GM12878 (cell line): ENCODE data around the gene ERMN. TPM values are rescaled to one million over a fixed set of nuclear protein-coding genes. Genes with fewer than 3 reads are reported as not detected.
"Not testable (repeated sequence)": the region's sequence is repeated elsewhere in the genome, so short reads cannot be mapped to it uniquely, and the experiment has no call there.

Source experiments
- ATAC-seq: fragments of 200-7000 bp; cut with Tn5 transposase; 3 replicates; pipeline ENCODE4 v1.9.1; 2020; ENCODE audit warnings: mild to moderate bottlenecking, moderate library complexity
- BruUV-seq: library from RNA; stranded (reverse); fragments of 400-500 nt; replicated peaks from 2 replicates; lab custom pipeline; 2021; lab: Mats Ljungman, UMichigan
- CTCF ChIA-PET: fragments of 300-600 bp; sonication (Branson Sonifier 250); formaldehyde crosslinking; extraction: SDS; loops from one replicate; lab custom pipeline; 2021; ENCODE audit warnings: inconsistent platforms; lab: Yijun Ruan, JAX
- POLR2A ChIA-PET: fragments of 350-600 bp; formaldehyde crosslinking; extraction: SDS; loops from one replicate; lab custom pipeline; 2021; ENCODE audit warnings: inconsistent platforms; lab: Charles Lee
- RAD21 ChIA-PET: fragments of 300-600 bp; sonication (Branson Sonifier 250); formaldehyde crosslinking; loops from one replicate; lab custom pipeline; 2023; ENCODE audit warnings: antibody characterized with exemption; ENCODE audit not compliant: unreplicated experiment; lab: Charles Lee
- SMC1A ChIA-PET: fragments of 300-600 bp; sonication (Branson Sonifier 250); formaldehyde crosslinking; loops from one replicate; lab custom pipeline; 2023; ENCODE audit not compliant: unreplicated experiment, uncharacterized antibody; lab: Charles Lee
- DNase-seq: peaks from one replicate; pipeline ENCODE4 v3.0.0-alpha.2; 2011; ENCODE audit warnings: low read depth, low spot score
- FAIRE-seq: peaks from 3 replicates; lab custom pipeline; 2011; peaks lifted over from hg19 to GRCh38; lab: Jason Lieb, UNC
- H2AFZ ChIP-seq: 2 replicates; pipeline ENCODE4 v1.6.0; 2011; ENCODE audit warnings: low read depth, low read length, control low read depth; ENCODE audit not compliant: control insufficient read depth
- H3K27ac ChIP-seq: 2 replicates; pipeline ENCODE4 v1.5.1; 2011; ENCODE audit warnings: control low read depth; ENCODE audit not compliant: control insufficient read depth, insufficient read depth
- H3K27me3 ChIP-seq, 2 experiments: replicated peaks in 1 of 2; 2 replicates each; pipeline versions ENCODE4 v1.6.0 to v1.6.1; 2011; ENCODE audit warnings: low read length in 1 of 2; ENCODE audit not compliant: control insufficient read depth in 2 of 2, insufficient read depth in 2 of 2
- H3K36me3 ChIP-seq, 2 experiments: 2 replicates each; pipeline ENCODE4 v1.5.1; 2011; ENCODE audit warnings: low read length in 1 of 2; ENCODE audit not compliant: control insufficient read depth in 2 of 2, insufficient read depth in 2 of 2
- H3K4me1 ChIP-seq: 2 replicates; pipeline ENCODE4 v1.6.1; 2011; ENCODE audit warnings: mild to moderate bottlenecking, low read length, moderate library complexity, mixed read lengths; ENCODE audit not compliant: control insufficient read depth, insufficient read depth
- H3K4me2 ChIP-seq: 2 replicates; pipeline ENCODE4 v1.6.0; 2011; ENCODE audit warnings: control low read depth; ENCODE audit not compliant: control insufficient read depth, insufficient read depth
- H3K4me3 ChIP-seq: fragments of 200-600 bp; sonication (generic); 2 replicates; pipeline ENCODE4 v1.5.1; 2016
- H3K79me2 ChIP-seq: 2 replicates; pipeline ENCODE4 v1.6.0; 2011; ENCODE audit warnings: low read length; ENCODE audit not compliant: control insufficient read depth, insufficient read depth
- H3K9ac ChIP-seq: 2 replicates; pipeline ENCODE4 v1.8.0; 2011; ENCODE audit warnings: low read length, control low read depth, mixed read lengths; ENCODE audit not compliant: control insufficient read depth, insufficient read depth
- H3K9me3 ChIP-seq: replicated peaks from 3 replicates; pipeline ENCODE4 v1.5.1; 2011; ENCODE audit warnings: mild to moderate bottlenecking, low read length; ENCODE audit not compliant: control insufficient read depth, insufficient read depth
- H4K20me1 ChIP-seq: 2 replicates; pipeline ENCODE4 v1.6.0; 2011; ENCODE audit not compliant: control insufficient read depth, insufficient read depth
- ASH2L ChIP-seq: fragments of 300-600, 200-600 bp; sonication (generic); IDR thresholded peaks from 2 replicates; pipeline ENCODE4 v1.6.1; 2017; ENCODE audit warnings: low read depth, mild to moderate bottlenecking, borderline replicate concordance
- ATF7 ChIP-seq: fragments of 450-650 bp; IDR thresholded peaks from 2 replicates; pipeline ENCODE4 v1.6.1; 2016; ENCODE audit warnings: low read depth, mild to moderate bottlenecking
- CEBPB ChIP-seq, 2 experiments: fragments of 150-350 bp in 1 of 2; IDR thresholded peaks; 2 replicates each; pipeline ENCODE4 v1.6.1; 2012 to 2014; ENCODE audit warnings: low read depth in 2 of 2, low read length in 2 of 2, borderline replicate concordance in 1 of 2, inconsistent platforms in 1 of 2
- FOXM1 ChIP-seq: IDR thresholded peaks from 2 replicates; pipeline ENCODE4 v1.6.1; 2012; ENCODE audit warnings: low read depth, mild to moderate bottlenecking, inconsistent platforms, low read length, moderate library complexity
- GABPA ChIP-seq: IDR thresholded peaks from 2 replicates; pipeline ENCODE4 v1.6.1; 2014; ENCODE audit warnings: antibody characterized with exemption, low read depth, mild to moderate bottlenecking, inconsistent platforms
- RBBP5 ChIP-seq: fragments of 200-600 bp; sonication (generic); conservative IDR thresholded peaks from 2 replicates; pipeline ENCODE4 v1.6.1; 2016
- SMC3 ChIP-seq: IDR thresholded peaks from 2 replicates; pipeline ENCODE4 v1.6.1; 2011; ENCODE audit warnings: low read length, improper control_type of control experiment, borderline replicate concordance
- SP1 ChIP-seq: IDR thresholded peaks from one replicate; pipeline ENCODE4 v1.6.1; 2011; ENCODE audit warnings: low read depth, low read length
- ZSCAN29 ChIP-seq: fragments of 450-650 bp; IDR thresholded peaks from 2 replicates; pipeline ENCODE4 v1.6.1; 2017; ENCODE audit warnings: mild to moderate bottlenecking, moderate library complexity
- WGBS: methylation state at CpG from one replicate; pipeline ENCODE4 v1.1.6; 2016; ENCODE audit warnings: low lambda C conversion rate; ENCODE audit not compliant: insufficient replicate concordance, insufficient coverage; ENCODE audit errors: missing lambda C conversion rate; 5-methylcytosine and 5-hydroxymethylcytosine counted together
- in situ Hi-C: fragments of 300-500 bp; cut with MboI; formaldehyde crosslinking; loops from 9 replicates; pipeline ENCODE4 v1.14.3; 2018; ENCODE audit warnings: mixed read lengths
- intact Hi-C: fragments of 100-400 bp; cut with micrococcal nuclease; formaldehyde crosslinking; loops from one replicate; pipeline ENCODE4 v1.14.2; 2022; ENCODE audit not compliant: unreplicated experiment
- polyA plus RNA-seq, 11 experiments: library from polyadenylated mRNA; depleted of rRNA in 4 of 11; unstranded in 6 of 11; stranded (reverse) in 5 of 11; fragments of >200 nt; fragmentation: Nextera tagmentation in 4 of 11; fragmentation: Illumina TruSeq in 1 of 11; extraction: Ambion mirVana in 4 of 11; extraction: Trizol in 1 of 11; gene quantifications; 1 replicate in 1 of 11; 2 replicates in 10 of 11; pipeline versions ENCODE4 v1.2.1 to v1.2.3, GENCODE V29; 2011 to 2016; ENCODE audit warnings: inconsistent platforms in 2 of 11, missing spikeins in 2 of 11, low read depth in 1 of 11
- total RNA-seq, 4 experiments: library from RNA; depleted of rRNA in 3 of 4; stranded (reverse); fragments of >200 nt in 3 of 4; fragmentation: Illumina TruSeq in 1 of 4; extraction: Trizol in 1 of 4; gene quantifications; 2 replicates each; pipeline versions ENCODE4 v1.2.1 to v1.2.3, GENCODE V29; 2013 to 2021
- TF ChIP-seq, protein P1 (sequence below): fragments of 450-650 bp; IDR thresholded peaks from 2 replicates; pipeline ENCODE4 v1.6.1; 2014; ENCODE audit warnings: mild to moderate bottlenecking
- TF ChIP-seq, protein P2 (sequence below): fragments of 450-650 bp; formaldehyde crosslinking; IDR thresholded peaks from 2 replicates; pipeline ENCODE4 v1.4.0; 2020; ENCODE audit warnings: mild to moderate bottlenecking, moderate library complexity

The ERMN gene
- total and polyA plus RNA-seq, 10 of the 15 experiments (the other 5 are each of a cell fraction or from before 2014, with no cell fraction given), result 0.26 to 5.3 (median 1.5) TPM

DNA sequence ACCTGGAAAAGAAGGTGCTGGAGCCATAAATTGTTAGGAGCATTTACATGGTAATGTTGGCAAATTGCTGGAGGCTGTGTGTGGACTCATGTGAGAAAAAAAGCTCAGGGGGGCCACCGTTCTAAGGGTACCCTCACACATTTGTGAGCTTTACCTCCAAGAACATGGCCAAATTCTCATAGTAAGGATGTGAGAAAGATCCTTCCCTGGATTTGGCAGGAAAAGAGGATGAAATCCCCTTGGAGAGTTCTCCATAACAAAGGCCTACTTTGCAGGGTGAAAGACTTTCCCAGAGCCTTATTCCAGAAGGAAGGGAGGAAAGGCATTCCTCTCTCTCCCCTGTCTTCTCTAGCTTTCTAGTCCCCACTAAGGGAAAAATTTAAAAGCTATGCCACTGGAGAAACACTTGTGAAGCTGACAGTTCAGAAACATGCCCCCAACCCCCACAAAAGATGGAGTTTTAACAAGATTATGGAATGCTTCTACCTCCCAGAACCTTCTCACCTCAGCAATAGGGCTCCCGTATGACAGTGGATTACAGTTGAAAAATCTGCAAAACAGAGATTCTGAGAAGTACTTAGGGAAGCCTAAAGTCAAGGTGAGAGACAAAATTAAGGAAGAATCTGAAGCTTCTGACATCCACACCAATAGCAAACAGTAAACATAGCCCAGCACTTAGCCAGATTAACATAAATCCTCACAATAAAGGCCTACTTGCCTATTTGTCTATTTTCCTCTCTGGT, 20.2 kb upstream of the ERMN start:
- no TSS peak for BruUV-seq
- Histone ChIP-seq H3K9me3 (peaks cover 21% of the 10 kb centered on the region; the same call in 2 of the 3 replicates), H3K27ac (no peak overlapping the region), H3K36me3 (no peaks in the 10 kb centered on the region), H2AFZ (no peak overlapping the region), H3K4me2 (no peak overlapping the region), H3K4me1 (no peaks in the 10 kb centered on the region), H3K9ac (no peak overlapping the region), H3K79me2 (no peaks in the 10 kb centered on the region), H3K4me3 (no peak overlapping the region), H3K27me3 (no peaks in the 10 kb centered on the region), H4K20me1 (no peaks in the 10 kb centered on the region)
- WGBS, result 97% methylated on average over 2 of the region's 2 CpGs
- FAIRE-seq (no peak), DNase-seq (no peak), ATAC-seq (no peak)
- TF ChIP-seq ZSCAN29 (no peak), CEBPB (IDR thresholded peaks at IDR 0.05; ENCODE audit: borderline replicate concordance in 1 of 2, low read depth in 2 of 2, low read length in 2 of 2) (no peak), GABPA (no peak), SP1 (no peak), SMC3 (no peak), FOXM1 (no peak), ATF7 (no peak), ASH2L (no peak), RBBP5 (no peak)
- TF ChIP-seq, protein P1, sequence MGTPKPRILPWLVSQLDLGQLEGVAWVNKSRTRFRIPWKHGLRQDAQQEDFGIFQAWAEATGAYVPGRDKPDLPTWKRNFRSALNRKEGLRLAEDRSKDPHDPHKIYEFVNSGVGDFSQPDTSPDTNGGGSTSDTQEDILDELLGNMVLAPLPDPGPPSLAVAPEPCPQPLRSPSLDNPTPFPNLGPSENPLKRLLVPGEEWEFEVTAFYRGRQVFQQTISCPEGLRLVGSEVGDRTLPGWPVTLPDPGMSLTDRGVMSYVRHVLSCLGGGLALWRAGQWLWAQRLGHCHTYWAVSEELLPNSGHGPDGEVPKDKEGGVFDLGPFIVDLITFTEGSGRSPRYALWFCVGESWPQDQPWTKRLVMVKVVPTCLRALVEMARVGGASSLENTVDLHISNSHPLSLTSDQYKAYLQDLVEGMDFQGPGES, result no peak
- TF ChIP-seq, protein P2, sequence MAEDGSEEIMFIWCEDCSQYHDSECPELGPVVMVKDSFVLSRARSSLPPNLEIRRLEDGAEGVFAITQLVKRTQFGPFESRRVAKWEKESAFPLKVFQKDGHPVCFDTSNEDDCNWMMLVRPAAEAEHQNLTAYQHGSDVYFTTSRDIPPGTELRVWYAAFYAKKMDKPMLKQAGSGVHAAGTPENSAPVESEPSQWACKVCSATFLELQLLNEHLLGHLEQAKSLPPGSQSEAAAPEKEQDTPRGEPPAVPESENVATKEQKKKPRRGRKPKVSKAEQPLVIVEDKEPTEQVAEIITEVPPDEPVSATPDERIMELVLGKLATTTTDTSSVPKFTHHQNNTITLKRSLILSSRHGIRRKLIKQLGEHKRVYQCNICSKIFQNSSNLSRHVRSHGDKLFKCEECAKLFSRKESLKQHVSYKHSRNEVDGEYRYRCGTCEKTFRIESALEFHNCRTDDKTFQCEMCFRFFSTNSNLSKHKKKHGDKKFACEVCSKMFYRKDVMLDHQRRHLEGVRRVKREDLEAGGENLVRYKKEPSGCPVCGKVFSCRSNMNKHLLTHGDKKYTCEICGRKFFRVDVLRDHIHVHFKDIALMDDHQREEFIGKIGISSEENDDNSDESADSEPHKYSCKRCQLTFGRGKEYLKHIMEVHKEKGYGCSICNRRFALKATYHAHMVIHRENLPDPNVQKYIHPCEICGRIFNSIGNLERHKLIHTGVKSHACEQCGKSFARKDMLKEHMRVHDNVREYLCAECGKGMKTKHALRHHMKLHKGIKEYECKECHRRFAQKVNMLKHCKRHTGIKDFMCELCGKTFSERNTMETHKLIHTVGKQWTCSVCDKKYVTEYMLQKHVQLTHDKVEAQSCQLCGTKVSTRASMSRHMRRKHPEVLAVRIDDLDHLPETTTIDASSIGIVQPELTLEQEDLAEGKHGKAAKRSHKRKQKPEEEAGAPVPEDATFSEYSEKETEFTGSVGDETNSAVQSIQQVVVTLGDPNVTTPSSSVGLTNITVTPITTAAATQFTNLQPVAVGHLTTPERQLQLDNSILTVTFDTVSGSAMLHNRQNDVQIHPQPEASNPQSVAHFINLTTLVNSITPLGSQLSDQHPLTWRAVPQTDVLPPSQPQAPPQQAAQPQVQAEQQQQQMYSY, result no peak
- SMC1A ChIA-PET, result interaction anchor here (0.8 to 3.2 kb wide), 10 partner anchors 9 to 76 kb away, joined by 3 to 18 read pairs (median 3); no protein-coding TSS in a partner anchor
- in situ Hi-C loops (no loop called here), intact Hi-C loops (no loop called here)
- RAD21 ChIA-PET, result no interaction called here
- POLR2A ChIA-PET, result no interaction called here
- CTCF ChIA-PET, result interaction anchor here (0.9 to 5.0 kb wide), 7 partner anchors 10 to 217 kb away, joined by 3 to 76 read pairs (median 4); no protein-coding TSS in a partner anchor

DNA sequence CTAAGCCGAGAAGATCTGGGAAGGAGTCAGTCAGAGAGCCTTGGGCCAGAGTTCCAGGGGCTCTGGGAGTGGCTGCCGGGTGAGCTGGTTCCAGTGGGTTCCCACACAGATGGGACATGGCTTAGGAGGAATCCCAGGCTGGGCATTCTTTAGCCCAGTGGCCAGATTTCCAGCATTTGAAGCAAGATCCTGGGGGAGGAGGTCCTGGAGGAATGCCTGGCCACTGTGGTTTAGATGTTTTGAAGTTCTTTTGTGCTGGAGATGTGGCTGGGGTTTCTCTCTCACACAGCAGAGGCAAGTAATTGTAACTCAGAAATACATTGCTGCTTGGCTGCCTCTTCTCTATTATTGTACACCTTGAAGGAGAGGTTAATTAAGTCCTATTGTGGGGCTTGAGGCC, 15.8 kb upstream of the ERMN start:
- H3K27me3 ChIP-seq, FAIRE-seq, ATAC-seq, in situ Hi-C loops, H3K79me2 ChIP-seq, H2AFZ ChIP-seq, H3K4me2 ChIP-seq, H3K36me3 ChIP-seq, POLR2A ChIA-PET, CTCF ChIA-PET, H3K27ac ChIP-seq, H3K9ac ChIP-seq, H3K4me1 ChIP-seq, intact Hi-C loops, DNase-seq, BruUV-seq, H3K4me3 ChIP-seq, H4K20me1 ChIP-seq, RAD21 ChIA-PET: not testable (repeated sequence)
- WGBS, result 100% methylated on average over 2 of the region's 2 CpGs
- SMC1A ChIA-PET, result interaction anchor here (1.0 kb wide), 1 partner anchor 9 kb away, joined by 4 read pairs; no protein-coding TSS in a partner anchor
- peaks cover 21% of the 10 kb centered on the region; the same call in 2 of the 3 replicates for H3K9me3 ChIP-seq
